ENCODE measurements around the gene TMEM244.
"Not testable (repeated sequence)": the region's sequence is repeated elsewhere in the genome, so short reads cannot be mapped to it uniquely, and the experiment has no call there.

Gene TMEM244

GRCh38 chr6:129812145-129812777 is 48.9 kb downstream of the TMEM244 start:
- no peak for DNase-seq (ENCODE audit: low spot score)

- DNase-seq (ENCODE audit: low spot score), result not testable (repeated sequence)
Observed at GRCh38 chr6:129807141-129807540, 54.0 kb downstream of the TMEM244 start.

DNA sequence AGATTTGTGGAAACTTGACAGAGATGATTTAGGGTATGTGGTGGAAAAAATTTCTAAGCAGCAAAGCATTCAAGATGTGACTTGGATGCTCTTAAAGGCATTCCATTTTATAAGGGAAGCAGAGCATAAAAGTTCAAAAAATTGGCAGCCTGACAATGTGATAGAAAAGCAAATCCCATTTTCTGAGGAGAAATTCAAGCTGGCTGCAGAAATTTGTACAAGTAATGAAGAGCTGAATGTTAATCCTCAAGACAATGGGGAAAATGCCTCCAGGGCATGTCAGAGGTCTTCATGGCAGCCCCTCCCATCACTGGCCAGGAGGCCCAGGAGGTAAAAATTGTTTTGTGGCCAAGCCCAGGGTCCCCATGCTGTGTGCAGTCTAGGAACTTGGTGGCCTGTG is 58.2 kb downstream of the TMEM244 start:
- DNase-seq (ENCODE audit: low spot score), result not testable (repeated sequence)

GRCh38 chr6:129801909-129802308 is 59.2 kb downstream of the TMEM244 start:
- no peak for DNase-seq (ENCODE audit: low spot score)

- DNase-seq (ENCODE audit: low spot score), result no peak
Observed at GRCh38 chr6:129795261-129795660, 65.9 kb downstream of the TMEM244 start.

DNA sequence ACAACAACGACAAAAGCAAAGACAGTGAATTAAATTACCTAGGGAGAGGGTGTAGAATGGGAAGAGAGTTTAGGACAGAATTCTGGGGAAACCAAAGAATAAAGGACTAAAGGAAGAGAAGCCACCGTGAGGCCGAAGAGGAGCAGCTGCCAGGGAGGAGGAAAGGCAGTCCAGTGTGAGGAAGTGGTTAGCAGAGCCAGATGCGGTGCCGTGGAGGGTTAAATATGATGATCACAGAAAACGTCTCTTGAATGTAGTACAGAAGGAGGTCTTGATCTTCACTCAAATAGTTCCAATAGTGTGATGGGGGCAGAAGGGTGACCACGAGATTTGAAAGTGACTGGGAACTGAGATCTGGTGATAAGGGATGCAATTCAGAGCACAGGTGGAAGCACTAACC is 67.7 kb downstream of the TMEM244 start:
- DNase-seq (ENCODE audit: low spot score), result no peak

DNA sequence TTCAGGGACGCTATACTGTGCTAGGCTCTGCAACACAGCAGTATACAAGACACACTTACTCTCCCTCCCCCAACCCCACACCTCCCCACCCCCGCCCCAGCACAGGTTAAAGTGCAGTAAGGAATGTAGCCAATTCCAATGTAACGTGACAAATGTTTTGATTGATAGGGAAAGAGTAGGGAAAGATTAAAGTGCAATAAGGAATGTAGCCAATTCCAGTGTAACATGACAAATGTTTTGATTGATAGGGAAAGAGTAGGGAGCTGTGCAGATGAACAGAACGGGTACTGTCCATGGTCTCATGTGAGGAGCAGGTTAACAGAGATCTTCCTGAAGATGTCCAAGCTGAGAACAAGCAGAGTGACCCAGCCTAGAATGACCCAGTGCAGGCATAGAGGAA is 69.1 kb downstream of the TMEM244 start:
- DNase-seq (ENCODE audit: low spot score), result no peak

DNA sequence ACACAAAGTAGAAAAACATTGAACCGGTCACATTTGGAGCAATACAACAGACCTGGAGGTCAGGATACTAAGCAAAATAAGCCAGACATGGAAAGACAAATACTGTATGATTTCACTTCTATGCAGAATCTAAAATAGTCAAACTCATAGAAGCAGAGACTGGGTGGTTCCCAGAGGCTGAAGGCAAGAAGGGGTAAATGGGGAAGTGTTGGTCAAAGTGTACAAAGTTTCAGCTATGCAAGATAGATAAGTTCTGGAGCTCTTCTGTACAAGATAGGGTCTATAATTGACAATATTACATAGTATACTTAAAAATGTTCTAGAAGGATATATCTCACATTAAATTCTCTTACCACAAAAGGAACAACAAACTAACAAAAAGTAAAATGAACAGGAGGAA is 70.3 kb downstream of the TMEM244 start:
- DNase-seq (ENCODE audit: low spot score), result no peak

DNA sequence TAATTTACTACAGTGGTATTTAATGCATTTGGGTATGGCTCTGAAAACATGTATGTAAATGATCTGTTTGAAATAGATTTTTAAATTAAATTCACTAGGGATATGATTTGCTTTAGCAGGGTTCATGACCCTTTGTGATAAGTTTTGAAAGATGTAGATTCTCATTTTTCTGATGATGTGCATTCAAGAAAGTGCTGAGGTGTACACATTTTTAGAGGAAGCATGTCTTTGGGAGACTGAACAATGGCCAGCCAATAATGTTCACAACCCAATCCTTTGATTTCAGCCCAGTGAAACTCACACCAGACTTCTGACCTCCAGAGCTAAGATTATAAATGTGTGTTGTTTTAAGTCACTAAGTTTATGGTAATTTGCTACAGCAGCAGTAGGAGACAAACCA is 71.1 kb downstream of the TMEM244 start:
- no peak for DNase-seq (ENCODE audit: low spot score)

DNA sequence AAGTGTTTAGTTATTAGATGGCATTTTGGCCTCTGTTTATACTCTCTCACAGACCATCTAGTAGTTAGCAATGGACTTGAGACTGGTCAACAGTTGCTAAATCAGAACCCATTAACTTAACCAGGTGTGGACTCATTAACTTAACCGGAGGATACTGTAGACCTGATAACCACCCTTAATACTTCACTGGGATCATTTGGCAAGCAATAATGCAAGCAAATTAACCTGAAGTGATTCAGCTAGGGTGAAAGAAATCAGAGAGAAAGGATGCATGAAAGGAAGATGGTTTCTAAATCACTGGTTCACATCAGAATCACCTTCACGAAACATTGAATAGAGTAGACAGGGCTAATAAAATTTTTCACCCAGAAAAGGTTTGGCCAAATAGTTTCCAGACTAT is 73.3 kb downstream of the TMEM244 start:
- DNase-seq (ENCODE audit: low spot score), result no peak

- no peak for DNase-seq (ENCODE audit: low spot score)
Observed at GRCh38 chr6:129786548-129786947, 74.6 kb downstream of the TMEM244 start.

DNA sequence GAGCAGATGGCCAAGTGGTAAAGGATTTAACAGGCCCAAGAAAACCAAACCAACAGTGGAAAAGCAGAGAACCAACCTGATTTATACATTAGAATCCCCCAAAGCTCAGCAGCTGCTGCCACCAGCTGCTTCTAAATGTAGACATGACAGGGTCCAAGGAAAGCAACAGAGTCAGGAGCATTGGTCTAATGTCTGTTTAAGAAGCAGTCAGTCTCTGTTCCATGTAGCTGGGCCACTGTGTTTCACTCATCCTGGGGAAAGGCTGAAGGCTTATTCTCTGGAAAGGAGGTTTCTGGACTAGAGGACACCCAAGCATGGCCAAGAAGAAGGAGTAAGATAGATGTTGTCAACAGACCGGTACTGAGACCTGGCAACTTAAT is 75.4 kb downstream of the TMEM244 start:
- no peak for DNase-seq (ENCODE audit: low spot score)

GRCh38 chr6:129785047-129785755 is 75.9 kb downstream of the TMEM244 start:
- no peak for DNase-seq (ENCODE audit: low spot score)

All from HuH-7 (cell line).